Stimulated activated effector memory CD8-positive, alpha-beta T cell treated with anti-CD3 and anti-CD28 coated beads, Interleukin-12 subunit alpha, Interleukin-12 subunit beta, amount 100 ng/mL, for 72 hours (primary cell): ENCODE results near the gene RBM20.
A peak's percentile ranks its signal among the peaks of the same experiment; 100 is the strongest.
"Not testable (repeated sequence)": the region's sequence is repeated elsewhere in the genome, so short reads cannot be mapped to it uniquely, and the experiment has no call there.

Source experiments
- ATAC-seq: fragments of 150-1000 bp; cut with Tn5 transposase; 2 replicates; pipeline ENCODE4 v1.10.0; 2021
- DNase-seq, 2 donors: peaks; one replicate each; pipeline ENCODE4 v3.0.0; 2021 to 2022; ENCODE audit warnings: low spot score in 2 of 2
- H3K27ac Mint-ChIP-seq: one replicate; pipeline ENCODE4 v1.8.0; 2022; ENCODE audit warnings: mild to moderate bottlenecking, mixed read lengths
- H3K36me3 Mint-ChIP-seq: one replicate; pipeline ENCODE4 v1.8.0; 2022; ENCODE audit warnings: mild to moderate bottlenecking, mixed read lengths
- H3K4me1 Mint-ChIP-seq: one replicate; pipeline ENCODE4 v1.8.0; 2022; ENCODE audit warnings: mixed read lengths
- H3K4me3 Mint-ChIP-seq: one replicate; pipeline ENCODE4 v1.8.0; 2022; ENCODE audit warnings: mild to moderate bottlenecking, mixed read lengths
- H3K9me3 Mint-ChIP-seq: one replicate; pipeline ENCODE4 v1.8.0; 2022; ENCODE audit warnings: mixed read lengths

RBM20 gene

GRCh38 chr10:110867011-110867806 is 223.1 kb downstream of the RBM20 start:
- H3K9me3 Mint-ChIP-seq, ATAC-seq: not testable (repeated sequence)
- H3K4me1 Mint-ChIP-seq, result peaks cover 95% of the 10 kb centered on the region
- peak overlapping the region; percentile 98 for H3K27ac Mint-ChIP-seq
- peak in 1 of 2 donors; percentile 49 for DNase-seq
- H3K36me3 Mint-ChIP-seq, result peaks cover 20% of the 10 kb centered on the region
- H3K4me3 Mint-ChIP-seq, result peak overlapping the region; percentile 81

- peak overlapping the region; percentile 81 for H3K4me3 Mint-ChIP-seq
- H3K36me3 Mint-ChIP-seq, result peaks cover 26% of the 10 kb centered on the region
- no peak for DNase-seq
- peak overlapping the region; percentile 98 for H3K27ac Mint-ChIP-seq
- no peaks in the 10 kb centered on the region for H3K9me3 Mint-ChIP-seq
- peaks cover 88% of the 10 kb centered on the region for H3K4me1 Mint-ChIP-seq
- ATAC-seq, result no peak
These were observed 223.8 kb downstream of the RBM20 start for GRCh38 chr10:110867807-110868465.

DNA sequence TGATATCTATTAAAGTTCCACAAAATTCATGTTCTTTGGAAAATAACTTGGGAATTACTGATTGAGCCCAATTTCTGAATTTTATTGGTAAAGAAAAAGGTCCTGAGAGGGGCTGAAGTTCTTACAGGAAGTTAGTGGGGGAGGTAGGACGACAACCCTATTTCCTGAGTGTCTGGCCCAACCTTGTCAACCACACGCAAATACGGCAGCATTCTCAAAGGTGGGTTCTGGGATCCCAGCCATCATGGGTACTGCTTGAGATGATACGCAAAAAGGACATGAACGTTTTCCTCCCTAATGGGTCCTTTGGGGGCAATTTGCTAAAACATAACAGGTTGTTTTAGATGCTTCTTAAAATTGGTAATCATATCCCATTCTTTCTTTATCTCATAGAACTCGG is 224.8 kb downstream of the RBM20 start:
- Mint-ChIP-seq H3K4me3 (peak overlapping the region; percentile 81), H3K9me3 (no peaks in the 10 kb centered on the region), H3K4me1 (peaks cover 78% of the 10 kb centered on the region), H3K36me3 (peaks cover 32% of the 10 kb centered on the region), H3K27ac (peak overlapping the region; percentile 98)
- ATAC-seq (no peak), DNase-seq (no peak)

- Mint-ChIP-seq H3K27ac (peak overlapping the region; percentile 98), H3K4me3 (peak overlapping the region; percentile 81), H3K36me3 (peaks cover 37% of the 10 kb centered on the region), H3K9me3 (no peaks in the 10 kb centered on the region), H3K4me1 (peaks cover 60% of the 10 kb centered on the region)
- DNase-seq (no peak), ATAC-seq (no peak)
These were observed 226.7 kb downstream of the RBM20 start for GRCh38 chr10:110870823-110871297.

- DNase-seq, result peak; percentile 88 to 99
- H3K4me1 Mint-ChIP-seq, result peaks cover 54% of the 10 kb centered on the region
- ATAC-seq, result peak; percentile 90
- peak within 1 kb of the TSS; percentile 81 for H3K4me3 Mint-ChIP-seq
- H3K9me3 Mint-ChIP-seq, result no peaks in the 10 kb centered on the region
- peaks cover 44% of the 10 kb centered on the region for H3K36me3 Mint-ChIP-seq
- peak within 1 kb of the TSS; percentile 98 for H3K27ac Mint-ChIP-seq
These were observed 227.4 kb downstream of the RBM20 start, which contains the start of gene PDCD4 for GRCh38 chr10:110871298-110872084. TSS of gene PDCD4 (plus strand) at chr10:110871928. CDS start at chr10:110876028, 4,100 bp downstream.

DNA sequence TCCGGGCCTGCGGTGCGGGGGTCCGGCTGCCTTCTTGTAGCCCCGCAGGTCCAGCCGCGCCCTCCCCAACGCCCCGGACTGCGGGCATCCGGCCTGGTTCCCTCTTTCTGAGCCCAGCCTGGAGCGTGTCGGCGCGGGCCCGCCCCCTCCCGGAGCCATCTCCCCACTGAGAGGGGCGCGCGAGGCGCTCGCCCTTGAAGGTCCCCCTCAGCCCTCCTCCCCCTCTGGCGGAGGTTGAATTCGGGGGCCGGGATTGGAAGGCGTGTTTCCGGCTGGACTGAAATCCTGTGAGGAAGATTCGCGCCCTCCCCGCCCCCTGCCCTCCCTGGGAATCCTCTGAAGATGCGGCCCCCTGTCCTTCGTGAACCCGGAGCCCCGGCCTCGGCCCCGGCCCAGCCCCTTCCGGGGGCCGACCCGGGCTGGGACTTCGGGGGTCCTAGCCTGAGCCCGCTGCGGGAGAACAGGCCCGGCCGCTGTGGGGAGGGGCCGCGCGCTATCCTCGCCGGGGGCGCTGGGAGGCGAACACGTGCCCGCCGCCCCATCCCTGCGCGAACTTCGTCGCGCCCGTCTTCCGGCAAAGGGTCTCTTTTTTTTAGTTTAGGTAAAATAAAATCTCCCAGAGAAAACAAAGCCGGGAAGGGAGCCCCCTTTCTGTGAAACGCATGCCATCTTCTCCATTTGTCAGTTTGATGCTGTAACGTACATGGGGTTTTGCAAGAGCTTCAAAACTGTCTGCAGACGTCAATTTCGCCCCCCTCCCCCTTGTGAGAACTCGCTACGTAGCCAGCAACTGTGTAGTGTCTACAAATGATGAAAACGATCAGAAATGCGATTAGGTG is 228.2 kb downstream of the RBM20 start:
- H3K36me3 Mint-ChIP-seq, result peaks cover 52% of the 10 kb centered on the region
- DNase-seq, result peak; percentile 57 to 89
- peak; percentile 83 for ATAC-seq
- H3K4me1 Mint-ChIP-seq, result peaks cover 50% of the 10 kb centered on the region
- peak overlapping the region; percentile 98 for H3K27ac Mint-ChIP-seq
- peak overlapping the region; percentile 81 for H3K4me3 Mint-ChIP-seq
- no peaks in the 10 kb centered on the region for H3K9me3 Mint-ChIP-seq

DNA sequence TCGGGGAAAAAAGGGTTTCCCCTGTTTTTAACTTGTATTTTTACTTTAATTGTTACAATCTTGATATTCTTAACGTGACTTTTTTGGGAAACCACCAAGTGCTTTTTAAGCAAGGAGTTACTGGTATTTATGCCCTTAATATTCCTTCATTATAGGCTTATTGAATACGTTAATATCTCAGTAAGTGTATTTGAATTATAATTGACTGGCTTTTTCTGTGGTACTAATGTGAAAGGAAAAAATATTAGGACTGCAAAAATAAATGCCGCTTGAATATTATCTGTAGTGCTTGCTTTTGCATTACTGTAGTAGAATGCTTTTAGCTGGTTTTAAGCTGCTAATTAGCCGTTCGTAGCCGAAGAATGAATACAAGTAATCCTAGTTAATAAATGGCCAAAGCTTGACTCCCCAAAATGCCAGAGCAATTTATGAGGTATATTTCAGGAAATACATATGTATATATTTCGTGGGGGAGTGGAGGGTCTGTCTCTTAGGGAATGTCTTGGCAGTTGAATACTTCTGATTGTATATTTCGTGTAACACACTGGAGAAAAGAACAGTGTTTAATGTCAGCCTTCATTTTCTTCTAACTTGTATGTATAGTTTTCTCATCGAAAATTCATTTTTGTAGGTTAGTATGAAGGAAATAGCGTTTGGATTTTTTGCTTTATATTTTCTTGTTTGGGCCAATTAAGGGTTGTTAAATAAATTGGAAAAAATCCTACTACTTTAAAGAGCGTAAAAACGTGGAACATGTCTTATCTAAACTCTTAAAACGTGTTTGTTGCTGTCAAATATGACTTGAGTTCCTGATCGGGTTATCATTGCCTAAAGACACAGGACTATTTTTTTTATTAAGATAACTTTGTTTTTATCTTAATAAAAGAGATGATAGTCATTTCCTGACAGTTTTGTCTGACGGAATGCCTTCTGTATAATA is 229.1 kb downstream of the RBM20 start:
- Mint-ChIP-seq H3K27ac (peak overlapping the region; percentile 98), H3K4me1 (peaks cover 50% of the 10 kb centered on the region), H3K36me3 (peaks cover 61% of the 10 kb centered on the region), H3K9me3 (no peaks in the 10 kb centered on the region), H3K4me3 (peak overlapping the region; percentile 81)
- DNase-seq (no peak), ATAC-seq (no peak)

DNA sequence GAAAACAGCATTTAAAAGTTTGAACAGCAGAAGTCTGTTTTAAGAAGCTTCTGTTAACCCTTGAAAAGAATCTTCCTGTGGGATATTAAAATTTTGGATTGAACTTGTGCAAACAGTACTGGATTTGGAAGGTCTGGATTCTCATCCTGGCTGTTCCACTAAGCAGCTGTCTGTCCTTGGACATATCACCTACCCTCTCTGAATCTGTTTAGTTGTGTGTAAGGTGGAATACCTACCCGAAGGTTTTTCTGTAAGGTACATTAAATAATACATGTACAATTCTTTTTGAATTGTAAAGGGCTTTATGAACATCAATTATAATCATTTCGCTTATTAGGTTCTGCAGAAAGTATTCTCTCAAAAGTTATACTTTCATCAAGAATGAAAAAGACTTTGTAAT is 229.8 kb downstream of the RBM20 start:
- ATAC-seq, result no peak
- Mint-ChIP-seq H3K27ac (peak overlapping the region; percentile 98), H3K4me1 (peaks cover 50% of the 10 kb centered on the region), H3K9me3 (no peaks in the 10 kb centered on the region), H3K36me3 (peaks cover 65% of the 10 kb centered on the region), H3K4me3 (peak overlapping the region; percentile 81)
- no peak for DNase-seq

DNA sequence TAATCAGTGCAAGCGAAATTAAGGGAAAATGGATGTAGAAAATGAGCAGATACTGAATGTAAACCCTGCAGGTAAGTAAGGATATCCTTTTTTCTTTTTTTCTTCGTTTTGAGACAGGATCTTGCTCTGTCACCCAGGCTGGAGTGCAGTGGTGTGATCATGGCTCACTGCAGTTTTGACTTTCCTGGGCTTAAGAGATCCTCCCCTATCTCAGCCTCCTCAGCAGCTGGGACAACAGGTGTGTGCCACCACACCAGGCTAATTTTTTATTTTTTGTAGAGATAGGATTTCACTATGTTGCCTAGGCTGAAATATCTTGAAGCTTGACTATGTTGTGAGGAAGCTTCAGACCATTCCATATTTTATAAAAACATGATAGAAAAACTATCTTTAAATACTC is 231.9 kb downstream of the RBM20 start:
- Mint-ChIP-seq H3K36me3 (peaks cover 69% of the 10 kb centered on the region), H3K9me3 (no peaks in the 10 kb centered on the region), H3K4me1 (peaks cover 43% of the 10 kb centered on the region), H3K27ac (peak overlapping the region; percentile 73), H3K4me3 (peak overlapping the region; percentile 81)
- no peak for ATAC-seq
- DNase-seq, result no peak

GRCh38 chr10:110876788-110877187 is 232.7 kb downstream of the RBM20 start:
- Mint-ChIP-seq H3K9me3 (no peaks in the 10 kb centered on the region), H3K4me1 (peaks cover 40% of the 10 kb centered on the region), H3K4me3 (no peak overlapping the region), H3K36me3 (peaks cover 69% of the 10 kb centered on the region), H3K27ac (no peak overlapping the region)
- ATAC-seq (no peak), DNase-seq (no peak)

DNA sequence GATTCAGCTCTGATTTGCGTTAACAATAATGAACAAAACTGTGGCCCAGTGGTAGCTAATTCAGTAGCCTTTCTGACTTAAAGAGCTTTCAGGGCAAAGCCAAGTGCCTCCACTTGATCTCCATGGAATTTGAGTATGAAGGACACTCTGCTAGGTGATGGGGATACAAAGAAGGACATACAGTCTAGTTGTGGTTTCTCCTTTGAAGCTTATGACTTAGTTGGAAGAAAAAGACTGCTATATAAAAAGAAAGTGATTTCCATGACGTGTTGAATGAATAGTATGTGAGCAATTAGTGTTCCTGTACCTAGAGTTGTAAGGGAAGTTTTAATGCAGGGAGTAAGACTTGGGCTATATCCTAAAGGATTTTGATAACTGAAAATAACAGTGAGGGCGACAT is 235.9 kb downstream of the RBM20 start:
- H3K27ac Mint-ChIP-seq, result peak overlapping the region; percentile 10
- DNase-seq, result no peak
- H3K9me3 Mint-ChIP-seq, result no peaks in the 10 kb centered on the region
- peaks cover 49% of the 10 kb centered on the region for H3K4me1 Mint-ChIP-seq
- peak overlapping the region; percentile 13 for H3K4me3 Mint-ChIP-seq
- peak; percentile 52 for ATAC-seq
- peaks cover 86% of the 10 kb centered on the region for H3K36me3 Mint-ChIP-seq

GRCh38 chr10:110881247-110881646 is 237.1 kb downstream of the RBM20 start:
- Mint-ChIP-seq H3K27ac (no peak overlapping the region), H3K36me3 (peaks cover 84% of the 10 kb centered on the region), H3K4me3 (peak overlapping the region; percentile 20), H3K9me3 (no peaks in the 10 kb centered on the region), H3K4me1 (peaks cover 53% of the 10 kb centered on the region)
- ATAC-seq, result no peak
- no peak for DNase-seq

DNA sequence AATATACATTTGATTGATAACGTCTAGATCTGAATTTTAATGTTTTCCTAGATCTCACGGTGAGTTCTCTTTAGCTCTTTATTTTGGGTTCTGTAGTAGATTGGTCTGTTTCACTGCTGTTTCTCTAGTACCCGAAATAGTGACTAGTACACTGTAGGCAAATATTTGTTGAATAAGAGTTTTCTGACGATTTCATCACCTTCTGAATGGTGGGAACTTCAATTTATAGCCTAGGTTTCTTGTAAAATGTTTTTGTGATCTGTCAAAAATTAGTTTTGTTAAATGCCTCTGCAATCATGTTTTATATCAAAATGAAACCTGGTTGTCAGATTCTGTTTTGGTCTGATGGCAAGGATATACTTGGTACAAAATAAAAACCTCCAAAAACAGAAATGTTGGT is 237.8 kb downstream of the RBM20 start:
- Mint-ChIP-seq H3K4me3 (peak overlapping the region; percentile 39), H3K9me3 (no peaks in the 10 kb centered on the region), H3K4me1 (peaks cover 55% of the 10 kb centered on the region), H3K36me3 (peaks cover 79% of the 10 kb centered on the region), H3K27ac (no peak overlapping the region)
- ATAC-seq (no peak), DNase-seq (no peak)
